K562 (cell line): ENCODE results near the gene PTPRU. TPM values are rescaled to one million over a fixed set of nuclear protein-coding genes. Genes with fewer than 3 reads are reported as not detected.

Source experiments
- HBP1 ChIP-seq: fragments of 450-650 bp; formaldehyde crosslinking; IDR thresholded peaks from 2 replicates; pipeline ENCODE4 v1.4.0; 2022; ENCODE audit warnings: missing genetic modification characterization
- HINFP ChIP-seq: fragments of 450-650 bp; conservative IDR thresholded peaks from 2 replicates; pipeline ENCODE4 v1.6.1; 2016; ENCODE audit warnings: missing genetic modification characterization, low read depth, mild to moderate bottlenecking, control low read depth, missing compliant biosample characterization
- NFE2L1 ChIP-seq: fragments of 450-650 bp; IDR thresholded peaks from 2 replicates; pipeline ENCODE4 v1.6.1; 2016; ENCODE audit warnings: missing genetic modification characterization, low read depth, mild to moderate bottlenecking, missing compliant biosample characterization, moderate library complexity, borderline replicate concordance
- TFE3 ChIP-seq: fragments of 450-650 bp; formaldehyde crosslinking; IDR thresholded peaks from 2 replicates; pipeline ENCODE4 v1.4.0; 2020; ENCODE audit warnings: mild to moderate bottlenecking, mixed read lengths
- XRCC5 ChIP-seq: fragments of 200-400 bp; formaldehyde crosslinking; IDR thresholded peaks from 2 replicates; pipeline ENCODE4 v1.6.1; 2017; ENCODE audit warnings: low read depth, mild to moderate bottlenecking, low read length
- polyA plus RNA-seq, 8 experiments: library from polyadenylated mRNA; depleted of rRNA in 4 of 8; stranded (reverse) in 5 of 8; unstranded in 3 of 8; fragments of >200 nt; fragmentation: Nextera tagmentation in 2 of 8; fragmentation: Illumina TruSeq in 1 of 8; extraction: Ambion mirVana in 2 of 8; extraction: Trizol in 1 of 8; gene quantifications; 2 replicates each; pipeline versions ENCODE4 v1.2.1 to v1.2.3, GENCODE V29; 2011 to 2014; ENCODE audit warnings: inconsistent platforms in 1 of 8, missing spikeins in 1 of 8
- total RNA-seq, 7 experiments: library from RNA; depleted of rRNA in 6 of 7; stranded (reverse); fragments of >200 nt in 6 of 7; fragmentation: Illumina TruSeq in 2 of 7; extraction: Trizol in 2 of 7; gene quantifications; 2 replicates each; pipeline versions ENCODE4 v1.2.1 to v1.2.3, GENCODE V29; 2011 to 2021; ENCODE audit warnings: low replicate concordance in 1 of 7
- TF ChIP-seq, protein P1 (sequence below): sonication (generic); formaldehyde crosslinking; IDR thresholded peaks from 2 replicates; pipeline ENCODE4 v1.8.0; 2022; ENCODE audit warnings: mild to moderate bottlenecking, missing genetic modification reagents

Gene PTPRU
- total and polyA plus RNA-seq, 9 of the 15 experiments (the other 6 are each of a cell fraction or from before 2014, with no cell fraction given), result 0.01 to 2.9 (median 1.0) TPM

DNA sequence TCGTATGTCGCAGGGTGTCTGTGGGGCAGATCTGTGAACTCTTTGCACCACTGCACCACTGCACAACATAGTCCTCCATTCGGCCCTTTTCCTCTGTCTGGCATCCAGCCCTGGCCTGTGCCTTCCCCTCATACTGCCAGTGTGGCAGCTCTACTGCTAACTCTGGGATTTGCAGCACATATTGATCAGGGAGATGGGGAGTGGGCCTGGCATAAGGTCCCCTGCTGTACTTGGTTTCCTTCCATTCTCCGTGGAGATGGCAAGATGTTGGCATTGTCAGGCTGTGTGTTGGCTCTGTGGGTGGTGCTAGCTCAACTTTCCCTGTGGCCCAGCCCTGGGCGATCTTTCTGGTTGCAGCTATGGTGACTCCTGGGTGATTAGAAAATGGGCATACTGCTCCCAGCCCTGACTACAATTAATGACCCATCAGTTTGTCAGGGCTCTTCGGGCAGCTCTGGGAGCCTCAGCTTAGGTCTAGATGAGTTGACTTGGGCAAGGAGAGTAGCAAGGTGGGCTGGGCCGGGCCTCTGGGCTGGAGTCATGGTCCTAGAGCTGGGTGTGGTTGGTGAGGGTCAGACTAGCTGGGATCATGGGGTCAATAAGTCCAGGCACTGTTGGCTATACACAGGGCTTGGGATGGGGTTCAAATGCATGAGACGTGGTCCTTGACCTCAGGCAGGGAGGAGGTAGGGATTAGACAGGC, 11.4 kb downstream of the PTPRU start (continued):
- TF ChIP-seq, protein P1, sequence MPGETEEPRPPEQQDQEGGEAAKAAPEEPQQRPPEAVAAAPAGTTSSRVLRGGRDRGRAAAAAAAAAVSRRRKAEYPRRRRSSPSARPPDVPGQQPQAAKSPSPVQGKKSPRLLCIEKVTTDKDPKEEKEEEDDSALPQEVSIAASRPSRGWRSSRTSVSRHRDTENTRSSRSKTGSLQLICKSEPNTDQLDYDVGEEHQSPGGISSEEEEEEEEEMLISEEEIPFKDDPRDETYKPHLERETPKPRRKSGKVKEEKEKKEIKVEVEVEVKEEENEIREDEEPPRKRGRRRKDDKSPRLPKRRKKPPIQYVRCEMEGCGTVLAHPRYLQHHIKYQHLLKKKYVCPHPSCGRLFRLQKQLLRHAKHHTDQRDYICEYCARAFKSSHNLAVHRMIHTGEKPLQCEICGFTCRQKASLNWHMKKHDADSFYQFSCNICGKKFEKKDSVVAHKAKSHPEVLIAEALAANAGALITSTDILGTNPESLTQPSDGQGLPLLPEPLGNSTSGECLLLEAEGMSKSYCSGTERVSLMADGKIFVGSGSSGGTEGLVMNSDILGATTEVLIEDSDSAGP (CRISPR knock-in tag), result no peak
- TF ChIP-seq HBP1 (CRISPR knock-in tag) (no peak), HINFP (tag) (no peak), NFE2L1 (no peak), XRCC5 (no peak), TFE3 (CRISPR knock-in tag) (no peak)
- TF ChIP-seq, all 486 proteins: peak for 0
